GM23248 (cell line): ENCODE measurements around the gene CPA2.

Experiments
- EZH2 ChIP-seq: fragments of 200-600 bp; sonication (generic); IDR thresholded peaks from 2 replicates; pipeline ENCODE4 v1.6.1; 2018; ENCODE audit warnings: antibody characterized with exemption, mild to moderate bottlenecking; ENCODE audit not compliant: insufficient read depth, poor library complexity, severe bottlenecking
- EZH2phosphoT487 ChIP-seq: fragments of 200-600 bp; sonication (generic); IDR thresholded peaks from 2 replicates; pipeline ENCODE4 v1.6.1; 2018; ENCODE audit warnings: antibody characterized with exemption, moderate library complexity, mild to moderate bottlenecking, low read depth; ENCODE audit not compliant: insufficient read depth

DNA sequence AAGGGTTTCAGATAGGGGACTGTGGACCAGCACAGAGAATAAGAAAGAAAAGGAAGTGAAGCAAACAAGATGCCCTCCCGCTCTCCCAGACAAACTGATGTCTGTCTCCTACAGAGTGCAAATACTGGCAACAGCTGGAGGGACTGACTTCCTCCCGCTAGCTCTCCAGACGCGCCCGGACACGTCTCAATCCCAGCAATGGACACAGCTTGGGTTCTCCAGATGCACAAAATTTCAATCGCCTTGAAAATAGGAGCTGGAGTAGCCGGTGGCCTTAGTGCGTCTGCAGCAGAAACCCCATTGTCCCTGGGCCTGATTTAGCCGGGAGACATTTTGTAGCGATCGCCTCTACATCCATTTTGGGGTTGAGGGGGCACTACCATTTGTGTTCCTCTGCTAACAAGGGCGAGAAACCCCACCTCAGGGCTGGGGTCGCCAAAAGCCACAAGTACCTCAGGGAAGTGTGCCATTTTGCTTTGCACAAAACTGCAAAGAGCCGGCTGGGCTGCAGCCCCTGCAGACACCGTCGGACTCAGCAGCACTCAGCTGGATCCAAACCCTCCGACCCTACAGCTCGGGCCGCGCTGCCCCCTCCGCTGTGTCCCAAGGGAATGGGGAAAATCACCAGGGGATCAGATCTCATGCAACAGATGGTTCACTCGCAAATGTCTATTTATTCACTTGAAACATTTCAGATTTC is 5.9 kb downstream of the CPA2 start:
- TF ChIP-seq EZH2phosphoT487 (no peak), EZH2 (no peak)
